HG03354 (cell line): ENCODE measurements around the gene CLIC3.

Experiments
- ATAC-seq: cut with Tn5 transposase; IDR thresholded peaks from one replicate; pipeline ENCODE4 v1.9.1; 2021; ENCODE audit warnings: mild to moderate bottlenecking; ENCODE audit not compliant: unreplicated experiment, poor library complexity, severe bottlenecking

The CLIC3 gene

DNA sequence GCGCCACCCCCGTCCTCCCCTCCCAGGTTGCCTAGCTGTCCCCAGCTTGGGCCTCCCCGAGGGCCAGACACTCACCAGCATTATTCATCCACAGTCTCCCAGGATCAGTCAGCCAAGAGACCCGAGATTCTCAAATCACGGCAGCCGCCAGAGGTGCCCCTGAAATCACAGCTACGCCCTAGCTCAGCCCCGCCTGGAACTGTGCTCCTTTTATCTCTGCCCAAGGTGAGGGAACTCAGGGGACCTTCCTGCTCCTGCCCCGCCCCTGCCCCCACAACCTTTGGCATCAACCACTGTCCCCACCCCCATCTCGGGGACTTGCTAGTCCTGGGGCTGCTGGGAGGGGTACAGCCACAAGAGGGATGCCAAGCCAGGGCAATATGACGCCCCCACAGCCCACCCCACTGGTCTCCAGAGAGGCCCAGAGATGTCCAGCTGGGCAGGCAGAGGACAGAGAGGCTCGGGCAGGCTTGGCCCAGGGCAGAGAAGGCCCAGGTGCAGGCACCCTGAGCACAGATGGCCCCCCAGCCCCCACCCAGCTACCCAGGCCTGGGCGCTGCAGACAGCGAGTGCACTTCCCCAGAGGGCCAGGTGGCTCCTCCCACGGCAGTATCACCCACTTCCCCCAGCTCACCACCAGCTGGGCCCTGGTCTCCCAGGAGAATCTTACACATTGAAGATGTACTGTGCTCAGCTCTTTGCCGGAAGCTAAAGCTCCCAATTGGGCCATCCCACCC, 35.7 kb upstream of the CLIC3 start, which contains the start of gene FUT7:
Gene FUT7 (minus strand): TSS at position 185 of the 737 bp plus-strand sequence. CDS start 97 bp downstream, at position 88.
- ATAC-seq, result no peak

DNA sequence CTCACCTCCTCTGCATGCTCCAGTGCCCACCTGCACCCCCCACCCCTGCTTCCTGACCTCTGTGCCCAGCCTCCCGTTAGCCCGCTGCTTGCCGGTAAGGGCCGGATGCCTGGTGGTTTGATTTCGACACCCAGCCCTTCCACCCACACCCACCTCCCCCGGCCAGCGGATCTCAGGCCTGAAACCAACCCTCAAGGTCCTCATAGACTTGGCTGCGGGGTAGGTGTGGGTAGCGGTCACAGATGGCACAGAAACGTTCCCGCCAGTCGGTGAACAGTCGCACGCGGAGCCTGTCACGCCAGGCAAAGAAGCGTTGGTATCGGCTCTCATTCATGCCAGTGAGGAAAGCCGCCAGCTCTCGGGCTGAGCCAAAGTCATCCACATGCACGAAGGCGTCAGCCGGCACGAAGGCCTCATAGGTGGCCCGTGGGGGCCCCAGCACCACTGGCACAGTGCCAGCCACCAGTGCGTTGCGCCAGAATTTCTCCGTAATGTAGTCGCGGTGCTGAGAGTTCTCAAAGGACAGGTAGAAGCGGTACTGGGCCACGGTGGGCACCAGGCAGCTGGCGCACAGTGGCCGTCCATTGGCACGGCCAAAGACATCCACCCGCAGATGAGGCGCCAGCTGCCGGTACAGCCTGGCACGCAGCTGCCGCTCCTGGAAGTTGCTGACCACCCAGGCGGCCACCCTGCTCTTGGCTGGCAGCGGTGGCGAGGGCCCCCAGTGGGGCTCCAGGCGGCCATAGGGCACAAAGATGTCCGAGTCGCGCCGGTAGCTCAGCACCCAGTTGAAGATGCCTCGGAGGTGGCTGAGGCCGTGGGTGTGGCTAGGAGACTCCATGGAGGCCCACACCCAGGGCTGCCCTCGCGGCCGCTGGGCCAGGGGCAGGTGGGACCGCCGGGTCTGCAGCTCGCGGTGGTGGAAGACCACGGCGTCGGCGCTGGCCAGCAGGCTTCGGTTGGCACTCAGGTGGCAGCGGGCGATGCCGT, 34.5 kb upstream of the CLIC3 start:
- ATAC-seq, result no peak

DNA sequence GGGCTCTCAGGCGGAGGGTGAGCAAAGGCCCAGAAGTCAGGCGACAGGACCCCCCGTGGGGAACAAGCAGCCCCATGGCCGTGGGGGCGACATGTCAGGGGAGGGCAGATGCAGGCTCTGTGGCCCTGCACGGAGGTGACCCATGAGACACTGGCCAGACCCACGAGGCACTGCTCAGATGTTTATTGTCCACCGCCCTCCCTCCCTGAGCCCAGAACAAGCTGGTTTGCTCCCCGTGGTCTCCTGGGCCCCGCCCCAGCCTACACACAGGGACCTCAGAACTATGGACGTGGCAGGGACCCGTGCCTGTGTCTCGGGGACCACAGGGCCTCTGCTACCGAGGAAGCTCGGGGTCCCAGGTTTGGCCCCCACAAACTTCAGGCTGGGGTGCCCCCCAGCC, 33.6 kb upstream of the CLIC3 start:
- ATAC-seq, result no peak

DNA sequence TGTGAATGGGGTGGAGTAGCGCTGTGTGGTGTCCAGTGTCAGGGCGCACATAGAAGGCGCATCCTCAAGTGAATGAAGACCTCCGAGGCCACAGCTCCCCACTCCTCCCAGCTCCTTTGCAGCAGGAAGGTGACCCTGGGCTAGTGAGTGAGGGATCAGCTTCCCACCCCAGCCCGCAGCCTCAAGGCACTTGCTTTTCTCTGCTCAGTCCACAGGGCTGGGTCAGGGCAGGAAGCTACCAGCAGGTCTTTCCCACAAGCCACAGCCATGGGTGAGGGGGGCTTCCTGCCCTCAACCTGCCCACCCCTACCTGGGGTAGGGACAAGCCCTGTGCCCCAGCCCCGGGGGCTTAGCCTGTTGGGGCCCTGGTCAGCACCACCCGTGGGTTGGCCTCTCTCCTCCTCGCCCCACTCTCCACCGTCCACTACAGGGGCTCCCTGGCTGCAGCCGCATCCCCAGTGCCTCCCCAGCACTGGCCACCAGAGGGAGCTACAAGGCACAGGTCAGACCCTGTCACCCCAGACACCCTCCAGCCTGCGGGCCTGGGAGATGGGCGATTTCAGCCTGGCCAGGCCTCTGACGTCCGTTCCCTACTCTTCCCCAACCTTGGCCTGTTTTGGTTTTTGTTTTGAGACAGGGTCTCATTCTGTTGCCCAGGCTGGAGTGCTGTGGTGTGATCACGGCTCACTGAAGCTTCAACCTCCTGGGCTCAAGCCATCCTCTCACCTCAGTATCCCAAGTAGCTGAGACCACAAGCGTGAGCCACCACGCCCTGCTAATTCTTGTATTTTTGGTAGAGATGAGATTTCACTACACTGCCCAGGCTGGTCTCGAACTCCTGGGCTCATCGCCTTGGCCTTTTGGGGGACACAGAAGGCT, 32.9 kb upstream of the CLIC3 start:
- ATAC-seq, result peak; percentile 45

DNA sequence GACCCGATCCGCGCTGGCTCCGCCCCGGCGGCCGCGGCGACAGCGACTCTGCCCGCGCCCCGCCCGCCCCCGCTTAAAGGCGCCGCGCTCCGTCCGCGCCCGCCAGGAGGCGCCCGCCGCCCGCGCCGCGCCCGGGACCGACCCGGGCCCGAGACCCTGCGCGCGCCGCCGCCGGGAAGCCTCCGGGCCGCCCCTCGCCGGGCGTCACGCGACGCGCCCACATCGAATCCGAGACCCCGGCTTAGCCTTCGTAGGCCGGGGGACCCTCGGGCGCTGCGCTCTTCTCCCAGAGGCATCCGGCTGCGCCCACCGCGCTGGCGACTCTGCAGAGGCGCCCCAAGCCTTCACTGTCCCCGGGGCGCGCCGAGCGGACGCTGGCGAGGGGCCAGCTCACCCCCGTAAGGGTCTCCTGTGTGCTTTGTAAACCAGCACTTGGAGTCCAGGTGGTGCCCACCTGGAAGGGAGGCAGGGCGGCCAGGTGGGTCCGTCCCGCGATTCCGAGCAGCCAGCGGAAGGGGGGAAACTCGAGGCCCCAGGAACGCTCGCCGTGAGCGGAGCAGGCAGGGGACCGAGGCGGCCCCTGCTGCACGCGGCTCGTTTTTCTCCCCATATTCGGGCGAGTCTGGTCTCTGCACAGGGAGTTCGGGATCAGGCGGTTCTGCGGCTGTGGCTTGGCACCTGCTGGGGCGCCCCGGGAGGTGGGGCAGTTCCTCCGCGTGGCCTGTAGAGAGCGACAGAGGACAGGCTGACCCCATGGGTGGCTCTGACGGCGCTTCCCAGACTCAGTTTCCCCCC, 32.1 kb upstream of the CLIC3 start:
- peak; percentile 50 for ATAC-seq

DNA sequence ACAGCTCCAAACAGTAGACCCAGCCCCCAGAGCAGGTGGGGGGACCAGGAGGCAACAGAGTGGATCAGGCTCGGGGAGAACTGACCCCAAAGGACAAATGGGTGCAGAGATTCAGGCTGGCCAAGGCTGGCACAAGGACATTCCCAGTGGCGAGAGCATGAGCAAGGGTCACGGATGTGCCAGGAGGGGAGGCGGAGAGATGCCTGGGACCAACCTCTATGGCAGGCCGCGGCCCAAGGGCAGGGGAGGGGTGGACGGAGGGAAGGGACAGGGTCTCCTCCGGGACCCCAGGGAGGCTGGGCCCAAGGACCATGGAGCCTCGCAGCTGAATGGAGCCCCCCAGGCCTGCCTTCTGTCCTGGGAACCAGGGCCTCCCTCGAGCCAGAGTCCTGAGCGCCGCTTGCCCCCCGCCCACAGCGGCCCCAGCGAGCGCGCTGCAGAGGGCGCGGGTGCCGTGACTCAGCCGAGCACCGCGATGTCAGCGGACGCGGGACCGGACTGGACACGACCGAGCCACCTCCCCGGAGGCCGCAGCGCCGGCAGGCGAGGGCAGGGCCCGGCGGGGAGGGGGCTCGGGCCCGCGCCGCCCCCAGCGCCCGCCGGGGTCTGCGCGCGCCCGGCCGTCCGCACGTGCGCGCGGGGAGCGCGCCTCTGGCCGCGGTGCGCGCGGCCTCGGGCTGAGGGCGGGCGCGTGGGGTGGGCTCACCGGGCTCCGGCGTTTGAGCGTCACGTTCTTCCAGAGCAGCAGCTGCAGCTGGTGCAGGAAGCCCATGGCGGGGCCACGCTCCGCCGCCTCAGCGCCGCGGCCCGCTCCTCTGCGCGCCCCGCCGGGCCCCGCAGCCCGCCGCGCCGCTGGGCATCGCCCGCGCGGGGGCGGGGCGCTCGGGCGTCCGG, 31.2 kb upstream of the CLIC3 start, which contains the start of gene ABCA2:
Gene ABCA2 (minus strand): TSS at position 869 of the 894 bp plus-strand sequence. CDS start 97 bp downstream, at position 772.
- ATAC-seq, result no peak

DNA sequence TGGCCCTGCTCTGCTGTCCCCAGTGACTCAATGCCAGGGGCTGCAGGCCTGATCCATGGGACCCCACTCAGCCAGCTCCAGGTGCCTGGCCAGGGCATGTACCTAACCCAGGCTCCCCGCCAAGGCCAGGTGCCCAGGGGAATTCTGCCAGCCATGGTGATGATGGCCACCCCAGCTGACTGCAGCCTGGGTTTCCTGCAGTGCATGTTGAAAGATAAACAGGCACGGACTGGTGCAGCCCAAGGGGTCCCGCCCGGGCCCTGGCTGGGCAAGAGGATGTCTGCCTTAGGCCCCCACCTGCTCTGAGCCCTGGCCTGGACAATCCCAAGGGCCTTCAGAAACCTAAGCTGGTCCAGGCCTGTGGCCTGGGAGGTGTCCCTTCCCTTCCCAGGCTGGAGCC, 30.5 kb upstream of the CLIC3 start:
- no peak for ATAC-seq

DNA sequence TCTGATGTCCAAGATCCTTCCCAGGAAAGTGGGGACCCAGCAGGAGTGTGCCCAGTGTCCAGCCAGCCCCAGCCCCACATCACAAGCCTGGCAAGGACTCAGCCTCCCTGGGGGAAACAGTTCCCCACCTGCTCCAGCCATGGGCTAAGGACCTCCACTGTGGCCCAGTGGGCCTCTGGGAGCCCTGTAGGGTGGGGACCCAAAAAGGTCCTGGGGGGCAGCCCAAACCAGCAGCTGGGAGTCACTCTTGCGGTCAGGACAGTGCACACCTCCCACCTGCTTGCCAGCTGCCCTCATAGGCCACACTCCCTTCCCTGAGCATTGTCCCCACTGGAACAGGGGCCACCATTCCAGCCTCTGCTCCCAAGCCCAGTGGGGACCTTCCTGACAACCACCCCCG, 30.0 kb upstream of the CLIC3 start:
- no peak for ATAC-seq

DNA sequence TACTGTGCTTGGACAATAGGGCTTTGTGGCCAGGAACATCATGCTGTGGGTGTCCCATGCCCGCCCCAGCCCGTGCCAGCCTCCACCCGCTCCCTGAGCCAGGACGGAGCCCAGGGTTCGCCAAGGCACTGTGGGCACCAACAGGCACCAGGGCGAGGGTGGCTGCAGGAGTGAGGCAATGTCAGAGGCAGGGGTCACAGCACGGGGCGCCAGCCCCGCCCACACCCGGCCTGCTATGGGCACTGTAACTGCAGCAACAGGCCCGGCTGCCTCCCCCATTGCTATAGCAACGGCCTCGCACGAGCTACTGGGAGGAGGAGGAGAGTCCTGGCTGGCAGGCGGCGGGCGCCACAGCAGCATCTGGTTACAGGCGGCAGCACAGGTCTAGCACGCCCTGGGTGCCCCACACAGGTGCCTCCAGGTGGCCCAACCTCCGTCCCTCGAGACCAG, 29.2 kb upstream of the CLIC3 start:
- ATAC-seq, result no peak

DNA sequence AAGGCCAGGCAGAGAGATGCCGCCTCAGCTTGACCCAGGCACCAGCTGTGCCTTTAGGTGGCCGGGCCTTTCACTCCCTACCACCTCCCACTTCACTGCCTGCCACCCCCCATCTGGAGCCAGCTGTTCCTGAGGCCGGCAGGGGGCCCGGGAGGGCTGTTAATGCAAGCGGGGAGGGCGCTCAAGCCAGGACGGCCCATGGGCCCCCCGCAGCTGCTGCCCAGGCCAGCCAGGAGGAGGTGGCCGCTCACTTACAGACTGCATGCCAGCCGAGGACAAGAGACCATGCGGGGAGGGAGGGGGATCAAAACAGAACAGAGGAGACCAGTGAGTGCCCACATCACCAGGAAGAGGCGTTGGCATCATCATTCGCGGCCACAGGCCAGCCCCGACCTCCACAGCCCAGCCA, 27.2 kb upstream of the CLIC3 start:
- no peak for ATAC-seq

DNA sequence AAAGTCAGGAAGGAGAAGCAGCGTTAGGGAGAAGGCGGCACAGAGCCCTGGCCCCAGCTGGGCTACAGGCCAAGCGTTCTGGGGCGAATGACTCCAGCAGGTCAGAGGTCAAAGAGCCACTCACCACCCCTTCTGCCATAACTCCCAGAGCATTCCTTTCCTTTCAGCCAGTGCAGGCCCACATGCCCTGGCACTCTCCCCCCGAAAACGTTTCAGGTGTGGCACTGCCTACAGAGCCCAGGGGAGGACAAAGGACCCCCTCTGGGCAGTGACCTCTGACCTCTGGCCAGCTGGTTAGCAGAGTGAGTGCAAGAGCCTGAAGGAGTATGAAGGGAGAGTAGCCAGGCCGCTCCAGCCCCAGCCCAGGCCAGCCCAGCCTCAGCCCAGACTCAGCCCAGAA, 26.8 kb upstream of the CLIC3 start:
- ATAC-seq, result no peak

DNA sequence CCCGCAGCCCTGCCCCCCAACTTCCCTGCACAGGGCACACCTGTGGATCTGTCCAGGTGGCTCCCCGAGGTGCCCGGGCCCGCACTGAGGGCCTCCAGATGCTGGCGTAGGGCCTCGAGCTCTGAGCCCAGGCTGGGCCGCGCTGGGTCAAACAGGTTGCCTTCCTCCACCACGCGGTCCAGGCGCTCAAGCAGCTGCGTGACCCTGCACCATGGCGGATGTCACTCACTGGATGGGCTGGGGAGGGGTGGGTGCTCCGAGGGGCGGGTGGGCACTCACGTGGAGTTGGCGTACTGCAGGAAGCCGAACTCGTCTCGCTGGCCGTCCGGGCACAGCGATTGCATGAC, 26.3 kb upstream of the CLIC3 start:
- ATAC-seq, result no peak

DNA sequence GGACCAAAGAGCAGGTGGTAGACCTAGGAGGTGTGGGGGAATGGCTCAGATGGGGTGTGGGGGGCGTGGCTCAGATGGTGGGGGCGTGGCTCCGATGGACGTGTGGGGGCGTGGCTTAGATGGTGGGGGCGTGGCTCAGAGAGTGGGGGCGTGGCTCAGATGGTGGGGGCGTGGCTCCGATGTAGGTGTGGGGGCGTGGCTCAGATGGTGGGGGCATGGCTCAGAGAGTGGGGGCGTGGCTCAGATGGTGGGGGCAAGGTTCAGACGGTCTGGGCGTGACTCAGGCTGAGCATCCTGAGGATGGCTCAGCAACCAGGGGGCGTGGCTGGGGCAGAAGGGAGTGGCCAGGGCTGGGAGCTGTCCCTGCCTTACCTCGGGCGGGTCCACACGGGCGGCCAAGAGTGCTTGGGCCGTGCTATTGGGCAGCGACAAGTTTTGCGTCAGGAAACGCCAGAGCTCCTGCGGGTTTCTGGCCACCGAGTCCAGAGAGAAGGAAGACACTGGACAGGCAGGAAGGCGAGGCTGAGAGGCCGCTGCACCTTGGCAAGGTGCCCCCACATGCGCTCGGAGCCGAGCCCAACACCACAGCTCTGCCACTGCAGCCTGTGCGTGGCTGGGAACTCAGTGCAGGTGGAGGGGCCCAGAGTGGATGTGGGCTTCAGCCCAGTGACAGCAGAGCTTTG, 25.8 kb upstream of the CLIC3 start:
- ATAC-seq, result no peak

DNA sequence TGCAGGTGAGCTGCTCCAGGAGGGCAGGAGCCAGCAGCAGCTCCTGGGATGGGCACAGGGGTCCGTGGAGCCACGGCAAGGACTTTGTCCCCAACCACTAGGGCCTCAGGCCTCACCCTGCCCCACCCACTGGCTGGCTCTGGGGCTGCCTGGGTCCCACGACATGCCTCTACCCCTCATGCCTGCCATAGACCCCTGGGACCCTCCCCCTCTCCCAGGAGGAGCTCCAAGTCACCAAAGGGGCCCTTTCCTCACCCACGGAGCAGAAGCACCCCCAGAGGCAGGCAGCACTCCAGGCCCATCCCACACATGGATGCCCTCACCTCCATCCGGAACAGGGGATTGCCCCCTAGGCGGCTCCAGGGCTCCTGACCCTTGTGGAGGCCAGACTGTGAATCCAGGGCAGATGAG, 25.2 kb upstream of the CLIC3 start:
- no peak for ATAC-seq

DNA sequence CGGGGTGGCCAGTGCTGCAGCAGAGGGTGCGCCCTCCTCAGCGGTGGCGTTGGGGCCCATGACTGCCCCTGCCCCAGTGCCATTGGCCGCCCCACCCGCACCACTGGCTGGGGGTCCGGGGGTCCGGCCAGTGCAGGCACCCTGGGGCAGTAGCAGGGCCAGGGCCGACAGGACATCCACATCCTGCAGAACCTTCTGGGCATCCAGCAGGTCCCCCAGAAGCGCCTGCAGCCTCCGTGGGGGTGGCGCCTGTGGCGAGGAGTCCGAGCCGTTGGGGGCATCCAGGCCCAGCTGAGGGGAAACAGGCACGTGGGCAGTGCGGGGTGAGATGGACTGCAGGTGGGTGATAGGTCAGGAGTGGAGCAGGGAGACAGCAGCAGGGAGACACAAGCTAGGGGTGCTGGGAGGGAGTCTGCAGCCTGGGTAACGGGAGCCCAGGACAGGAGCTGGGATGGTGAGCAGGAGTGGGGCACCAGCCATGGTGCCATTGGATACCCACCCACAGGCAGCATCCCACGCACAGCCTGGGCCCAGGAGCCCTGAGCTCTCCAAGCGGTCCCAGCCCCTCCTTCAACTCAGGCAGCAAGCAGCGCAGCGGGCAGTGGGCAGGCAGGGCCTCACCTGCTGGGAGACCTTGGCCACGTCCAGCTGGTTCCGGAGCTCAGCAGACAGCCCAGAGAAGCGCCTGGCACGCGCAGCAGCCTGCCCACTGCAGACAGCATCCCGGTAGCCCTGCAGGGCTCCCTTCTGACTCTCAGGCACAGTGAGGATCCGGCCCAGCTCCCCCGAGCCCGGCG, 24.6 kb upstream of the CLIC3 start:
- ATAC-seq, result no peak

DNA sequence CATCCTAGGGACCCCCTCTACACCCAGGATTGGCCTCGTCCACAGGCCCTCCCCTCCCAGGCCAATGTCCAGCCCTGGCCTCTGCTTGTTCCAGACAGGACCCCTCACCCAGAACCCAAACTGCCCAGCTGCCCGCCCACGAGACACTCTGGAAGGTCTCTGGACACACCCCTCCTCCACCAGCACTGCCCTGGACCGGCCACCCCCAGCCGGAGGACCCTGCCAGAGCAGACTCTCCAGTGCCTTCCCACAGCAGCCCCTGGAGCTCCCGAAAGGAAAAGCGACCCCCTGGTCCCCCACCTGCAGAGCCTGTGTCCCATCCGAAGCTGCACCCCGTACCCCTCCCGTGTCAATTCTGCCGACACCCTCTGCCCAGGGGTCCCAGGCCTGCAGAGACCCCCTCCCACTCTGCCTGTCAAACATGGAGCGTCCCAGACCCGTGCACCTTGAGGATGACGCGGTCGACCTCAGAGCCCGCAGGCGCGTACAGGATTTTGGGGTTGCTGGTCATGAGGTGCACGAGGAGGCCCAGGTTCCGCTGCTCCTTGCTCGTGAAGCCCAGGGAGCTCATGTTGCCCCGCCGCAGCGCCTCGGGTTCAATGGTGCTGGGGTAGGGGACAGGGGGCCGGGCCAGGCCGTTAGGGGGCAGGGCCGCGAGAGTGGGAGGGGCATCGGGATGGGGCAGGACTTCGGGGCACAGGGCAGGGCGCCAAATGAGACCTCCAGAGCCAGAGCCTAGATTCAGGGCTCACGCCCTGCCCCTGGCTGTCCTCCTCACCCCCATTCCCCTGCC, 23.7 kb upstream of the CLIC3 start:
- no peak for ATAC-seq
